Measurements from ENCODE around the gene HS3ST2.

DNA sequence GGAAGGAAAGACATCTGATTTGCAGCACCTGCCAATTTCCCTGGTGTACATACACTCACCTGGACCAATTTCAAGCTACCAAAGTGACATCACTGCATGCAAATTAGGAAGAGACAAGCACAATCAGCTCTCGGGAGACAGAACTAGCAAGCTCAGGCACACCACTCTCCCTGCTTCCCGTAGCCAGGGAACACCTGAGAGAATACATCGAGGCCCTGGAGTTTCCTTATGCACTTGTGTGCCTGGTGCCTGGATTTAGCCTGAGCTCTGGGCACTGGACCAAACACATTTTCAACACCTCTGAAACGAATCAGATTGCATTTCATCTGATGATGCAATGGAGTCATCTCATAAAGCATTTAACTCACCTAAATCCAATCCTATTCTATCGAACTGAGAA is 110.5 kb downstream of the HS3ST2 start:
- TF ChIP-seq, protein P1, sequence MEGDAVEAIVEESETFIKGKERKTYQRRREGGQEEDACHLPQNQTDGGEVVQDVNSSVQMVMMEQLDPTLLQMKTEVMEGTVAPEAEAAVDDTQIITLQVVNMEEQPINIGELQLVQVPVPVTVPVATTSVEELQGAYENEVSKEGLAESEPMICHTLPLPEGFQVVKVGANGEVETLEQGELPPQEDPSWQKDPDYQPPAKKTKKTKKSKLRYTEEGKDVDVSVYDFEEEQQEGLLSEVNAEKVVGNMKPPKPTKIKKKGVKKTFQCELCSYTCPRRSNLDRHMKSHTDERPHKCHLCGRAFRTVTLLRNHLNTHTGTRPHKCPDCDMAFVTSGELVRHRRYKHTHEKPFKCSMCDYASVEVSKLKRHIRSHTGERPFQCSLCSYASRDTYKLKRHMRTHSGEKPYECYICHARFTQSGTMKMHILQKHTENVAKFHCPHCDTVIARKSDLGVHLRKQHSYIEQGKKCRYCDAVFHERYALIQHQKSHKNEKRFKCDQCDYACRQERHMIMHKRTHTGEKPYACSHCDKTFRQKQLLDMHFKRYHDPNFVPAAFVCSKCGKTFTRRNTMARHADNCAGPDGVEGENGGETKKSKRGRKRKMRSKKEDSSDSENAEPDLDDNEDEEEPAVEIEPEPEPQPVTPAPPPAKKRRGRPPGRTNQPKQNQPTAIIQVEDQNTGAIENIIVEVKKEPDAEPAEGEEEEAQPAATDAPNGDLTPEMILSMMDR (IDR thresholded peaks at IDR 0.05; ENCODE audit: insufficient read depth, low read depth, low read length) = no peak
- TF ChIP-seq EZH2 (IDR thresholded peaks at IDR 0.05; ENCODE audit: insufficient read depth, low read length) = no peak
